Measurements from ENCODE around the gene CNIH3. TPM values are rescaled to one million over a fixed set of nuclear protein-coding genes. Genes with fewer than 3 reads are reported as not detected.
A peak's percentile ranks its signal among the peaks of the same experiment; 100 is the strongest.

The CNIH3 gene
- total and polyA plus RNA-seq, 2 donors (not counting 3 experiments of a cell fraction or from before 2014, with no cell fraction given): 1.3 to 2.5 TPM

DNA sequence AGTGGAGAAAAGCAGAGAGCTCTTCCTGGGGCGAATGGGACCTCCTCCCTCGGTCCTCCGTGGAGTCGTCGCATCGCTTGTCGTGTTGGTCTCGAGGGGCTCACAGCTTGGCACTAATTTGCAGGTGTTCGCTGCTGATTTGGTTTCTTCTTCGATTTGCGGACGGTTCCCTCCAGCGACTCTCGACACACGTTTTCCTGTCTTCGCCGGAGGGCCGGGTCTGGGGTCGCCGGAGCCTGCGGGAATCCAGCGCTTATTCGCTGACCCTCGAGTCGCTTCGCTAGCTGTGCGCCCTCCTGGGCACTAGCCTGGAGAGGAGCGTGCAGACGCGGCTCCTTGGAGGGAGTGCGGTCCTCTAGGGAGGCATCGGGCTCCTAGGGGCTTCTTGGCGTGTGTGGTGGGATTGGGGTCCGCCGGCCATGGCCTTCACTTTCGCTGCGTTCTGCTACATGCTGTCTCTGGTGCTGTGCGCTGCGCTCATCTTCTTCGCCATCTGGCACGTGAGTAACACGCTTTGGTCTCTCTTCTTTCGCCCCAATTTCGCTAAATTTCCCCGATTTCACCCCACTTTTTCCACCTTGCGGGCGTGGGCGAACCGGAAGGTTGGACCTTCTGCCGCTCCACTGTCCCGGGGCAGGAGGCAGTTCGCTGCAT lies 766 bp downstream of the CNIH3 start:
- no peak overlapping the region for H3K27ac ChIP-seq (ENCODE audit: insufficient read depth, low read depth, low read length)
- H3K9me1 ChIP-seq (replicated peaks; ENCODE audit: control insufficient read depth, extremely low read depth, insufficient read depth, low read length): no peaks in the 10 kb centered on the region
- H3K4me1 ChIP-seq (ENCODE audit: control insufficient read depth, extremely low read depth, insufficient read depth, low read length): peaks cover 4% of the 10 kb centered on the region
- intact Hi-C loops (cut with micrococcal nuclease) (no loop called here), dilution Hi-C loops (cut with MboI; ENCODE audit: extremely low pct_ligation_motif_present, low sequenced_read_pairs) (loop anchor here (25.0 kb wide), 1 partner anchor 105 kb away; no protein-coding TSS in a partner anchor)
- no peaks in the 10 kb centered on the region for H4K20me1 ChIP-seq (replicated peaks; ENCODE audit: control insufficient read depth, extremely low read depth, insufficient read depth, low read length)
- H3K4me2 ChIP-seq (ENCODE audit: insufficient read depth, low read length): peak overlapping the region; percentile 13
- TF ChIP-seq EZH2 (IDR thresholded peaks at IDR 0.05; ENCODE audit: borderline replicate concordance, low read depth, low read length, severe bottlenecking): peak; percentile 78
- no peak for TF ChIP-seq POLR2AphosphoS5 (IDR thresholded peaks at IDR 0.05; ENCODE audit: insufficient read depth, low read depth, low read length)
- no peak for TF ChIP-seq GATA2 (IDR thresholded peaks at IDR 0.05; ENCODE audit: insufficient read depth, insufficient read length, low read depth, low read length)
- TF ChIP-seq, protein P1, sequence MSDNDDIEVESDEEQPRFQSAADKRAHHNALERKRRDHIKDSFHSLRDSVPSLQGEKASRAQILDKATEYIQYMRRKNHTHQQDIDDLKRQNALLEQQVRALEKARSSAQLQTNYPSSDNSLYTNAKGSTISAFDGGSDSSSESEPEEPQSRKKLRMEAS (IDR thresholded peaks at IDR 0.05; ENCODE audit: insufficient read depth, insufficient read length): no peak
- no peak overlapping the region for H3K9ac ChIP-seq (replicated peaks; ENCODE audit: extremely low read depth, insufficient read depth, low read length)
- no peak for FAIRE-seq
- no peak for DNase-seq (ENCODE audit: low read depth, low spot score)
- no TSS peak for BruUV-seq (replicated peaks)
- no peaks in the 10 kb centered on the region for H3K79me2 ChIP-seq (ENCODE audit: control insufficient read depth, insufficient read depth, low read length)
- ChIA-PET CTCF (interaction anchor here (0.9 to 1.2 kb wide), 3 partner anchors 16 to 235 kb away, joined by 3 to 4 read pairs (median 3); no protein-coding TSS in a partner anchor), POLR2A (no interaction called here)
- H2AFZ ChIP-seq (ENCODE audit: low read depth, low read length): peak overlapping the region; percentile 10
- H3K4me3 ChIP-seq (replicated peaks in 1 of 3; ENCODE audit: insufficient read depth in 1 of 3, low read depth in 1 of 3, low read length in 3 of 3): peak overlapping the region in 1 of 3 experiments; percentile 33
- no peaks in the 10 kb centered on the region for H3K9me3 ChIP-seq (replicated peaks; ENCODE audit: control insufficient read depth, insufficient read depth, low read length)
- H3K27me3 ChIP-seq (ENCODE audit: control insufficient read depth in 2 of 2, insufficient read depth in 2 of 2, low read length in 2 of 2): peaks cover 48 to 57% of the 10 kb centered on the region in 2 experiments
- no peaks in the 10 kb centered on the region for H3K36me3 ChIP-seq (ENCODE audit: control insufficient read depth in 2 of 2, extremely low read depth in 1 of 2, insufficient read depth in 2 of 2, low read length in 2 of 2)

Data from endothelial cell of umbilical vein (primary cell).